ENCODE results near the gene KIF18B. TPM values are rescaled to one million over a fixed set of nuclear protein-coding genes. Genes with fewer than 3 reads are reported as not detected.

Gene KIF18B
- total RNA-seq, 1 donor from 2014 or later: 3.9 TPM

DNA sequence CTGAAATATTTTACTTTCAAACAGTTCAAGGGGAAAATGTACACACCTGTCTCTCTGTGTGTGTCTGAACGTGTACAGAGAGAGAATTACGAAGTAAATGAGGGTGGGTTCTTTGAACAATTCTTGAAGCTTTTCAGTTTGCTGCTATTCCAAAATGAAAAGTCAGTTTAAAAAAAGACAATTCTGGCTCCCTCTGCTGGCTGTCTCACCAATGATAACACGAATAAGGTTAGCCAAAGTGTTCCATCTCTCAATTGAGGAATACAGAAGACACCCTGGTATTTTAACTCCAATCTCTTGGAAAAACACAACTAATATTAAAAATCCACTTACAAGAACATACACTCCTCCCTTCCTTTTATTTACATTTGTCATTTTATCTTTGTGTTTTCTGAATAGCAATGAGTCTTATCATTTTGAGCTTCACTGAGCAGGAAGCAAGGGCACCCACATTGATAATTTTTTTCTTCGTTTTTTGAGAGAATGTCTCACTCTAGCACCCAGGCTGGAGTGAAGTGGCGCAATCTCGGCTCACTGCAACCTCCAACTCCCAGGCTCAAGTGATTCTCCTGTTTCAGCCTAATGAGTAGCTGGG is 68.8 kb downstream of the KIF18B start:
- no peaks in the 10 kb centered on the region for H3K27me3 Mint-ChIP-seq (ENCODE audit: low read depth)
- no peak for DNase-seq (ENCODE audit: low spot score)
- H3K9me3 Mint-ChIP-seq (ENCODE audit: low read depth): no peaks in the 10 kb centered on the region
- peaks cover 26% of the 10 kb centered on the region for H3K36me3 Mint-ChIP-seq (ENCODE audit: low read depth)
- TF ChIP-seq, protein P1, sequence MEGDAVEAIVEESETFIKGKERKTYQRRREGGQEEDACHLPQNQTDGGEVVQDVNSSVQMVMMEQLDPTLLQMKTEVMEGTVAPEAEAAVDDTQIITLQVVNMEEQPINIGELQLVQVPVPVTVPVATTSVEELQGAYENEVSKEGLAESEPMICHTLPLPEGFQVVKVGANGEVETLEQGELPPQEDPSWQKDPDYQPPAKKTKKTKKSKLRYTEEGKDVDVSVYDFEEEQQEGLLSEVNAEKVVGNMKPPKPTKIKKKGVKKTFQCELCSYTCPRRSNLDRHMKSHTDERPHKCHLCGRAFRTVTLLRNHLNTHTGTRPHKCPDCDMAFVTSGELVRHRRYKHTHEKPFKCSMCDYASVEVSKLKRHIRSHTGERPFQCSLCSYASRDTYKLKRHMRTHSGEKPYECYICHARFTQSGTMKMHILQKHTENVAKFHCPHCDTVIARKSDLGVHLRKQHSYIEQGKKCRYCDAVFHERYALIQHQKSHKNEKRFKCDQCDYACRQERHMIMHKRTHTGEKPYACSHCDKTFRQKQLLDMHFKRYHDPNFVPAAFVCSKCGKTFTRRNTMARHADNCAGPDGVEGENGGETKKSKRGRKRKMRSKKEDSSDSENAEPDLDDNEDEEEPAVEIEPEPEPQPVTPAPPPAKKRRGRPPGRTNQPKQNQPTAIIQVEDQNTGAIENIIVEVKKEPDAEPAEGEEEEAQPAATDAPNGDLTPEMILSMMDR (IDR thresholded peaks at IDR 0.05): peak; percentile 86
- H3K27ac Mint-ChIP-seq (ENCODE audit: unreplicated experiment): no peak overlapping the region
- H3K4me3 Mint-ChIP-seq (ENCODE audit: unreplicated experiment): no peak overlapping the region
- H3K4me1 Mint-ChIP-seq (ENCODE audit: low read depth): no peaks in the 10 kb centered on the region

DNA sequence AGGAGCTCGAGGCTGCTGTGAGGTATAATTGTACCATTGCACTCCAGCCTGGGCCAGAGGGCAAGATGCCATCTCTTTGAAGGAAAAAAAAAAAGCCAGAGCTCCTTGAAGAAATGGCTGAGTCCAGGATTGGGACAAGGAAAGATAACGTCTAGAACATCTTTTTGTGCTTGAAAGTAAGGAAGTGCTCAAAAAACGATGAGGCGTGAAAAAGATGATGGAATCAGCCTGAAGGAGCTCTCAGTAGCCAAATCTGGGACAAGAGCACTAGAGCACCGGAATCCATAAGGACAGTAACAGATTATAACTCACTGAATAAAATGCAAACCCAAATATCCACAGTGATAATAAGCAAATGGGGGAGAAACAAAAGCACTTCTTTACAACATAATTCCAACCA is 70.5 kb downstream of the KIF18B start:
- Mint-ChIP-seq H3K27ac (ENCODE audit: unreplicated experiment) (no peak overlapping the region), H3K36me3 (ENCODE audit: low read depth) (peaks cover 22% of the 10 kb centered on the region), H3K4me3 (ENCODE audit: unreplicated experiment) (no peak overlapping the region), H3K4me1 (ENCODE audit: low read depth) (no peaks in the 10 kb centered on the region), H3K27me3 (ENCODE audit: low read depth) (no peaks in the 10 kb centered on the region), H3K9me3 (ENCODE audit: low read depth) (no peaks in the 10 kb centered on the region)
- DNase-seq (ENCODE audit: low spot score): no peak
- TF ChIP-seq, protein P1 (IDR thresholded peaks at IDR 0.05): no peak

DNA sequence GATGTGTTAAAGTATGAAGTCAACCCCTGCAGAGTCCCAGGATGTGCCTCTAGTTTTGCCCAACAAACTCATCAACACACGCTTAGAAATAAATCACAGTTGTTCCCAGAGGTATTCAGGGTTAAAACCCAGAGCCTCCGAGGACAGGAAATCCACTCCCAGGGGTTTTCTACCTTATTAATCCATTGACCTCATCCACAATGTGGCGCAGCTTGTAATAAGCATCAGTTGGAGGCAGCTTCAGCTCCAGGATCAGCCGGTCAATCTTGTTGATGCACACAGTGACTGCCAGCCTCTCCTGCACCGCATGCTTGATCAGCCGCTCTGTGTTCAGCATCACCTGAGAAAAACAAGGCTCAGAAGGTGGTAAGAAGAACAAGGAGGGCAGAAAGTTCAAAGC is 71.8 kb downstream of the KIF18B start:
- no peak overlapping the region for H3K27ac Mint-ChIP-seq (ENCODE audit: unreplicated experiment)
- DNase-seq (ENCODE audit: low spot score): no peak
- no peaks in the 10 kb centered on the region for H3K4me1 Mint-ChIP-seq (ENCODE audit: low read depth)
- no peaks in the 10 kb centered on the region for H3K9me3 Mint-ChIP-seq (ENCODE audit: low read depth)
- TF ChIP-seq, protein P1 (IDR thresholded peaks at IDR 0.05): no peak
- no peaks in the 10 kb centered on the region for H3K27me3 Mint-ChIP-seq (ENCODE audit: low read depth)
- no peak overlapping the region for H3K4me3 Mint-ChIP-seq (ENCODE audit: unreplicated experiment)
- peaks cover 27% of the 10 kb centered on the region for H3K36me3 Mint-ChIP-seq (ENCODE audit: low read depth)

Small RNA genes lying within 50 kb of the gene (microRNA-seq; reads per million reads assigned to microRNA genes)
- gene MIR6783 (ENCODE audit: borderline number of aligned reads): 3.9 reads per million

Other genes with a start within 250 kb of the KIF18B start
- 4.8 to 7.2 TPM (median 5.5 TPM) in 3 replicates for gene DBF4B, start 239.1 kb downstream of the KIF18B start, total RNA-seq
- 0.44 to 0.49 TPM (median 0.47 TPM) in 3 replicates for gene ADAM11, start 188.8 kb downstream of the KIF18B start, total RNA-seq
- 26.8 to 50.5 TPM (median 46.4 TPM) in 3 replicates for gene GJC1, start 117.5 kb downstream of the KIF18B start, total RNA-seq
- gene HIGD1B, start 99.9 kb downstream of the KIF18B start, total RNA-seq: 0.82 to 0.97 TPM in 2 of 3 replicates, not detected in the other
- 71.9 to 99.2 TPM (median 75.9 TPM) in 3 replicates for gene EFTUD2, start 48.3 kb downstream of the KIF18B start, total RNA-seq
- gene GFAP, start 32.3 kb downstream of the KIF18B start, total RNA-seq: 0.55 to 1.0 TPM in 2 of 3 replicates, not detected in the other
- gene C1QL1, start 20.5 kb upstream of the KIF18B start, total RNA-seq: 1.6 to 2.8 TPM (median 2.0 TPM) in 3 replicates
- 33.9 to 39.9 TPM (median 36.5 TPM) in 3 replicates for gene DCAKD, start 103.9 kb upstream of the KIF18B start, total RNA-seq
- 89.0 to 103 TPM (median 91.4 TPM) in 3 replicates for gene NMT1, start 113.5 kb upstream of the KIF18B start, total RNA-seq
- 123 to 135 TPM (median 128 TPM) in 3 replicates for gene PLCD3, start 184.7 kb upstream of the KIF18B start, total RNA-seq
- gene ACBD4, start 187.9 kb upstream of the KIF18B start, total RNA-seq: 4.7 to 6.8 TPM (median 5.6 TPM) in 3 replicates
- gene HEXIM1, start 200.7 kb upstream of the KIF18B start, total RNA-seq: 35.9 to 41.0 TPM (median 36.4 TPM) in 3 replicates
- gene HEXIM2, start 214.1 kb upstream of the KIF18B start, total RNA-seq: 3.7 to 7.9 TPM (median 6.4 TPM) in 3 replicates

All from chondrocyte (in vitro differentiated cells).